ENCODE data around the gene HTATIP2.

Gene HTATIP2

GRCh38 chr11:20421946-20422345 is 58.4 kb downstream of the HTATIP2 start:
- H3K27ac ChIP-seq = no peak overlapping the region
- no peak for TF ChIP-seq ZFX (IDR thresholded peaks at IDR 0.05; ENCODE audit: borderline replicate concordance)
- TF ChIP-seq CTCF (IDR thresholded peaks at IDR 0.05) = no peak

- TF ChIP-seq ZFX (IDR thresholded peaks at IDR 0.05; ENCODE audit: borderline replicate concordance) (no peak), CTCF (IDR thresholded peaks at IDR 0.05) (no peak)
- no peak overlapping the region for H3K27ac ChIP-seq
Observed at GRCh38 chr11:20429216-20429615, 65.7 kb downstream of the HTATIP2 start.

Data from 22Rv1 (cell line).